Ishikawa (cell line): ENCODE results near the gene MON1A.
A peak's percentile ranks its signal among the peaks of the same experiment; 100 is the strongest.

Experiments used
- CEBPB ChIP-seq: IDR thresholded peaks from 2 replicates; pipeline ENCODE4 v1.6.1; 2012
- CREB1 ChIP-seq: IDR thresholded peaks from 2 replicates; pipeline ENCODE4 v1.6.1; 2012; ENCODE audit warnings: low read depth
- EGR1 ChIP-seq: IDR thresholded peaks from 2 replicates; pipeline ENCODE4 v1.6.1; 2012
- EP300 ChIP-seq: IDR thresholded peaks from 2 replicates; pipeline ENCODE4 v1.6.1; 2012; ENCODE audit warnings: borderline replicate concordance
- FOXM1 ChIP-seq: IDR thresholded peaks from 2 replicates; pipeline ENCODE4 v1.6.1; 2012; ENCODE audit warnings: low read depth, borderline replicate concordance
- NFIC ChIP-seq: IDR thresholded peaks from 2 replicates; pipeline ENCODE4 v1.6.1; 2012
- RAD21 ChIP-seq: IDR thresholded peaks from 2 replicates; pipeline ENCODE4 v1.6.1; 2012; ENCODE audit warnings: low read depth
- TAF1 ChIP-seq: IDR thresholded peaks from 2 replicates; pipeline ENCODE4 v1.6.1; 2012; ENCODE audit warnings: low read depth, mild to moderate bottlenecking
- TCF12 ChIP-seq: IDR thresholded peaks from 2 replicates; pipeline ENCODE4 v1.6.1; 2012; ENCODE audit warnings: low read depth
- TEAD4 ChIP-seq: IDR thresholded peaks from 2 replicates; pipeline ENCODE4 v1.6.1; 2012
- YY1 ChIP-seq: IDR thresholded peaks from 2 replicates; pipeline ENCODE4 v1.6.1; 2012; ENCODE audit warnings: low read depth
- ZBTB7A ChIP-seq: IDR thresholded peaks from 2 replicates; pipeline ENCODE4 v1.6.1; 2012; ENCODE audit warnings: low read depth
- TF ChIP-seq, protein P1 (sequence below): IDR thresholded peaks from 2 replicates; pipeline ENCODE4 v1.6.1; 2012; ENCODE audit warnings: low read depth, mild to moderate bottlenecking
- TF ChIP-seq, protein P2 (sequence below): IDR thresholded peaks from 2 replicates; pipeline ENCODE4 v1.6.1; 2012
- TF ChIP-seq, protein P3 (sequence below): IDR thresholded peaks from 2 replicates; pipeline ENCODE4 v1.6.1; 2012

The MON1A gene

DNA sequence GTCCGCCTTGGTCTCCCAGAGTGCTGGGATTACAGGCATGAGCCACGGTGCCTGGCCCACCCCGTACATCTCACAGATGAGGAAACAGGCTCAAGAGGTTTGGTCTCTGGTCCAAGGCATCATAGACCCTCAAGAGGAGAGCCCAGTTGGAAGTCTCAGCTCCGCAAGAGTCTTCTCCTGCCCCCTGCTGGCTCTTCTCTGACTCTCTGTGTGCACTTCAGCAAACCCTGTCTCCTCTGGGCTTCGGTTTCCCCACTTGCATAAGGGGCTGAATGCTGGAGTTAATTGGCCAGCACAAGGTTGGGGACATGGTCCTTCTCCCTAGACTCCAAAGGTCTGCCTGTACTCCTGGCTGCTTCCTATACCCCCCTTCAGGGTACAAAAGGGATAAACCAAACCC lies 29.8 kb downstream of the MON1A start:
- peak; percentile 15; the same call in 1 of the 2 replicates for TF ChIP-seq RAD21
- TF ChIP-seq EGR1 = no peak

DNA sequence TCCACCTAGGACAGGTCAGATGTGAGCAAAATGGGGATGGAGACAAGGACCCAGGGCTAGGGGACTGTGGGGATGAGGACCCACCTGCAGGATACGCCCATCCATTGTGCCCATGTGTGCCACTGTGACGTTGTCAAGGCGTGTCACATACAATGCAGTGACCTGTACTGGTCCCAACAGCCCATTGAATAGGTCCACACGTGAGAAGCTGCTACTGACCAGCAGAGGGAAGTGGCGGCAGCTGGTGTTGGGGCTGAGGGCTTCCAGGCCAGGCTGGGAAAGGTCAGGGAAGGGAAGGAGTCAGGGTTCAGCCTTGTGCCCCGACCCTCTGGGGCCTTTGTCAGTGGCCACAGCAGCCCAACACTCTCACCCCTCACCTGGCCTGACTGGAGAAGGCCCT lies 30.6 kb downstream of the MON1A start:
- TF ChIP-seq EP300 (no peak), YY1 (no peak), TEAD4 (no peak), CEBPB (no peak), EGR1 (no peak), TCF12 (no peak), CREB1 (no peak), RAD21 (no peak), TAF1 (no peak)
- TF ChIP-seq, protein P1, sequence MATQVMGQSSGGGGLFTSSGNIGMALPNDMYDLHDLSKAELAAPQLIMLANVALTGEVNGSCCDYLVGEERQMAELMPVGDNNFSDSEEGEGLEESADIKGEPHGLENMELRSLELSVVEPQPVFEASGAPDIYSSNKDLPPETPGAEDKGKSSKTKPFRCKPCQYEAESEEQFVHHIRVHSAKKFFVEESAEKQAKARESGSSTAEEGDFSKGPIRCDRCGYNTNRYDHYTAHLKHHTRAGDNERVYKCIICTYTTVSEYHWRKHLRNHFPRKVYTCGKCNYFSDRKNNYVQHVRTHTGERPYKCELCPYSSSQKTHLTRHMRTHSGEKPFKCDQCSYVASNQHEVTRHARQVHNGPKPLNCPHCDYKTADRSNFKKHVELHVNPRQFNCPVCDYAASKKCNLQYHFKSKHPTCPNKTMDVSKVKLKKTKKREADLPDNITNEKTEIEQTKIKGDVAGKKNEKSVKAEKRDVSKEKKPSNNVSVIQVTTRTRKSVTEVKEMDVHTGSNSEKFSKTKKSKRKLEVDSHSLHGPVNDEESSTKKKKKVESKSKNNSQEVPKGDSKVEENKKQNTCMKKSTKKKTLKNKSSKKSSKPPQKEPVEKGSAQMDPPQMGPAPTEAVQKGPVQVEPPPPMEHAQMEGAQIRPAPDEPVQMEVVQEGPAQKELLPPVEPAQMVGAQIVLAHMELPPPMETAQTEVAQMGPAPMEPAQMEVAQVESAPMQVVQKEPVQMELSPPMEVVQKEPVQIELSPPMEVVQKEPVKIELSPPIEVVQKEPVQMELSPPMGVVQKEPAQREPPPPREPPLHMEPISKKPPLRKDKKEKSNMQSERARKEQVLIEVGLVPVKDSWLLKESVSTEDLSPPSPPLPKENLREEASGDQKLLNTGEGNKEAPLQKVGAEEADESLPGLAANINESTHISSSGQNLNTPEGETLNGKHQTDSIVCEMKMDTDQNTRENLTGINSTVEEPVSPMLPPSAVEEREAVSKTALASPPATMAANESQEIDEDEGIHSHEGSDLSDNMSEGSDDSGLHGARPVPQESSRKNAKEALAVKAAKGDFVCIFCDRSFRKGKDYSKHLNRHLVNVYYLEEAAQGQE = no peak
- TF ChIP-seq, protein P2, sequence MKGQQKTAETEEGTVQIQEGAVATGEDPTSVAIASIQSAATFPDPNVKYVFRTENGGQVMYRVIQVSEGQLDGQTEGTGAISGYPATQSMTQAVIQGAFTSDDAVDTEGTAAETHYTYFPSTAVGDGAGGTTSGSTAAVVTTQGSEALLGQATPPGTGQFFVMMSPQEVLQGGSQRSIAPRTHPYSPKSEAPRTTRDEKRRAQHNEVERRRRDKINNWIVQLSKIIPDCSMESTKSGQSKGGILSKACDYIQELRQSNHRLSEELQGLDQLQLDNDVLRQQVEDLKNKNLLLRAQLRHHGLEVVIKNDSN = no peak
- TF ChIP-seq, protein P3, sequence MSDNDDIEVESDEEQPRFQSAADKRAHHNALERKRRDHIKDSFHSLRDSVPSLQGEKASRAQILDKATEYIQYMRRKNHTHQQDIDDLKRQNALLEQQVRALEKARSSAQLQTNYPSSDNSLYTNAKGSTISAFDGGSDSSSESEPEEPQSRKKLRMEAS = no peak

DNA sequence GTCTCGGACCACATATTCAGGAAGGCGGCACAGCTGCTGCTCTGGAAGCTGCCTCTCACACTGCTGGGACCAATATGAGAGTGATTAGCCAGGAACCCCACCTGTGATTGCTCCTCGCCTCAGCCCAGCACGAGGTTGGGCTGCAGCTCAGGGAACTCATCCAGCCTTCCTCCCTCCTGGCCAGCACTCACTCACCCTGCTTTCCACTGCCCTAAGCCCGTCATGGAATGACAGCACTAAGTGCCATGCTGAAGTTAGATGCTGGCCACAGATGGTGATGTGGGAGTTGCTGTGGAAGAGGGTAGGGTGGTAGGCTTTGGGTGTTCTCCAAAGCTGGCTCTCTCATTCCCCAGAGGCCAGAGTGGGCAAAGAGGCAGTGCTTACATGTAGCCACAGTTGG lies 33.3 kb downstream of the MON1A start:
- TF ChIP-seq RAD21 = no peak
- TF ChIP-seq NFIC = no peak
- TF ChIP-seq ZBTB7A = no peak
- no peak for TF ChIP-seq EGR1
- TF ChIP-seq TCF12 = no peak
- TF ChIP-seq CREB1 = no peak
- no peak for TF ChIP-seq EP300
- no peak for TF ChIP-seq TEAD4
- no peak for TF ChIP-seq TAF1
- TF ChIP-seq FOXM1 = no peak

DNA sequence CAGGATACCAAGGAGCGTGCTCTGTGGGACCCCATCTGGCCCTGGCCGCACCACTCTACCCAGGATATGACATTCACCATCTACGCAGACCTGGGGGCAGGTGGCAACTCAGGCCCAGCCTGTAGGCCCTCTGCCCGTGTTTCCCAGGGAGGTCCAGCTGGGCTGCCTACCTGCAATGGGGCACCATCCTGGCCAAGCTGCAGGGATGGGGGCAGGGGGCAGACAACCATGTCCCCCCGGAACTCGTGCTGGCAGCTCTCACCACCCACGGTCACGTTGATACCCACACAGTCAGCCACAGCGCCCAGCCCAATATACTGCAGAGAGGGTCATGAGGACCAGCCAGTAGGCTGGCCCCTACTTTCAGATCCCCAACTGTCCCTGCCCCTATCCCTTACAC lies 33.8 kb downstream of the MON1A start:
- TF ChIP-seq YY1 (no peak), NFIC (no peak), CREB1 (no peak), EGR1 (no peak), FOXM1 (no peak), EP300 (no peak), TCF12 (no peak), ZBTB7A (no peak), CEBPB (no peak), RAD21 (no peak), TAF1 (no peak)
- TF ChIP-seq, protein P3 = no peak
- TF ChIP-seq, protein P2 = no peak
- TF ChIP-seq, protein P1 = no peak

DNA sequence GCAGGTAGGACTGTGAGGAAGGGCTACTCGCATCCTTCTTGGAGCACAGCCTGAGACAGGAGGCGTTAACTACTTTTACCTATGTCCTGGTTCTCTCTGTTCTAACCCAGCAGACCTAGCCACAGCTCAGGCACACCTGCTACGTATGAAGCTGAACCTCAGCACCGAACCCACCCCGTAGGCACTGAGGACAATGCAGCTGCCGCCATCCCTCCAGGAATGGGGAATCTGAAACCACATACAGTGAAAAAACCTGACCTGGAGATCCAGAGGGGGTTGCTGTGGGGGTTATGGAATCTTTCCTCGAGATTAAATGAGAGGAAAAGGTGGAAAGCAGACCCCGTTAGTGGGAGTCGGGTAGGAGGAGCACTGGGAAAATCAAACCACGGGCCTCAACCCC lies 40.3 kb downstream of the MON1A start:
- TF ChIP-seq CEBPB (no peak), EP300 (no peak), ZBTB7A (no peak), TCF12 (no peak), FOXM1 (no peak)
- TF ChIP-seq, protein P3 = no peak
- TF ChIP-seq, protein P2 = no peak

DNA sequence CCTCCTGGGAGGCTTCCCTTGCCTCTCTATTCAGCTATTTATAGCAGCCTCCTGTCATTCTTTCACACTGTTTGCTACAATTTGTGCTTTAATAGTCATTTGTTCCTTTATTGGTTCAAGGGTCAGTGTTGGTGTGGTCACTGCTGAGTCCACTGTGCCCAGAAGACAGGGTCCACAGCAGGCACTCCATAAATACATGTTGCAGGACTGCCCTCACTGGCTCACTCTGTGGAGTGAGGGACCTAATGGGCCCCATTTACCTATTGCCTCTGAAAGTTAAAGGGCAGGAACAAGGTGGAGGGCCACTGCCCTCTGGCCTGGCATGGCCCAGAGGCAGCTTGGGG lies 42.7 kb downstream of the MON1A start:
- TF ChIP-seq FOXM1 = no peak
- TF ChIP-seq EP300 = no peak
- TF ChIP-seq, protein P2 = no peak
- no peak for TF ChIP-seq TAF1
- TF ChIP-seq, protein P3 = no peak
- TF ChIP-seq, protein P1 = no peak
- no peak for TF ChIP-seq YY1
- TF ChIP-seq TEAD4 = no peak
